Lower lobe of right lung (tissue), 2 donors: ENCODE measurements around the gene ZNF408. TPM values are rescaled to one million over a fixed set of nuclear protein-coding genes. Genes with fewer than 3 reads are reported as not detected.

Source experiments
- ATAC-seq, 2 donors: fragments of 200-7000 bp; cut with Tn5 transposase; one replicate each; pipeline ENCODE4 v1.9.1; 2020 to 2022; ENCODE audit warnings: mild to moderate bottlenecking in 2 of 2, moderate library complexity in 2 of 2
- DNase-seq: peaks from one replicate; pipeline ENCODE4 v3.0.0-alpha.2; 2020
- H3K27ac ChIP-seq: fragments of 200-600 bp; one replicate; pipeline ENCODE4 v1.8.0; 2022
- H3K27me3 ChIP-seq: fragments of 200-600 bp; one replicate; pipeline ENCODE4 v1.8.0; 2022; ENCODE audit warnings: low read depth
- H3K36me3 ChIP-seq: fragments of 200-600 bp; one replicate; pipeline ENCODE4 v1.8.0; 2022; ENCODE audit warnings: mild to moderate bottlenecking
- H3K4me1 ChIP-seq: fragments of 200-600 bp; one replicate; pipeline ENCODE4 v1.8.0; 2022
- H3K4me3 ChIP-seq: fragments of 200-600 bp; one replicate; pipeline ENCODE4 v1.8.0; 2022; ENCODE audit warnings: mild to moderate bottlenecking
- H3K9me3 ChIP-seq: fragments of 200-600 bp; one replicate; pipeline ENCODE4 v1.8.0; 2022
- intact Hi-C: fragments of 100-400 bp; cut with DNase I; formaldehyde crosslinking; loops from one replicate; pipeline ENCODE4 v1.11.0; 2022
- total RNA-seq: library from RNA; stranded (reverse); fragmentation: NEBNext Ultra II Directional; extraction: Animal tissue kit (Norgen Biotek cat#: 25700); gene quantifications from one replicate; pipeline ENCODE4 v1.2.1, GENCODE V29; 2021
- TF ChIP-seq, protein P1 (sequence below): fragments of 200-600 bp; IDR thresholded peaks from one replicate; pipeline ENCODE4 v1.8.0; 2022; ENCODE audit warnings: antibody characterized with exemption, mild to moderate bottlenecking
- donor health status: DM: no; HTN: yes; CAD: no; lungs with severe emphysema.

Gene ZNF408
- total RNA-seq, 1 donor from 2014 or later = 8.6 TPM

DNA sequence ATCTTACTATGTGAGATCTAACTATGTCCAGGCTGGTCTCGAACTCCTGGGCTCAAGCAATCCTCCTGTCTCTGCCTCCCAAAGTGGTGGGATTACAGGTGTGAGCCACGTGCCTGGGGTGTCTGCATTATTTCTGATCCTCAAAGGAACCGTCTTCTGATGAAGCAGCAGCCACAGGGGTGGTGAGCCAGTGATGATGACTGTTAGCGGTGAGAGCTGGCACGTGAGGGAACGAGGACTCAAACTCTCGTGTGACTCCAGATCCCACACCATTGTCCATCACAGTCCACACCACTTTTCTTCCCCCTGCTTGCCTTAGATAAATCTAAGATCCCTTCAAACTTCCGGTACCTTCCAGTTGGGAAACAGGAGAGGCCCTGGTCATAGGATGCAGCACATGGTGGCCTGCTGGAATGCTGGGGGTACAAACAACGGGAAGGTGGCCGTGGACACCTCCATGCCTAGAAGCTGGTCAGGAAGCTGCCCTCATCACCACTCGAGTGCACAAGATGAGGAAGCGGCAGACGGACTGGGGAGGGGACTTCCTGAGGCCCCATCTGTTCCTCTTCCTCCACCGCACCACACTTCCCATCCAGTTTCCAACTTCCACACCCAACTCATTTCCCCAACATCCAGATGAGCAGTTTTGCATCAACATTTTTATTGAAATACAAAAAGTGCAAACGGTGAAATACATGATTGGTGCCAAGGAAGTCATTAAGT lies 24.2 kb upstream of the ZNF408 start:
- Histone ChIP-seq H3K27ac (peak overlapping the region; percentile 56), H3K4me3 (no peak overlapping the region), H3K9me3 (no peaks in the 10 kb centered on the region), H3K27me3 (no peaks in the 10 kb centered on the region), H3K36me3 (peaks cover 76% of the 10 kb centered on the region), H3K4me1 (peaks cover 45% of the 10 kb centered on the region)
- DNase-seq = no peak
- TF ChIP-seq, protein P1, sequence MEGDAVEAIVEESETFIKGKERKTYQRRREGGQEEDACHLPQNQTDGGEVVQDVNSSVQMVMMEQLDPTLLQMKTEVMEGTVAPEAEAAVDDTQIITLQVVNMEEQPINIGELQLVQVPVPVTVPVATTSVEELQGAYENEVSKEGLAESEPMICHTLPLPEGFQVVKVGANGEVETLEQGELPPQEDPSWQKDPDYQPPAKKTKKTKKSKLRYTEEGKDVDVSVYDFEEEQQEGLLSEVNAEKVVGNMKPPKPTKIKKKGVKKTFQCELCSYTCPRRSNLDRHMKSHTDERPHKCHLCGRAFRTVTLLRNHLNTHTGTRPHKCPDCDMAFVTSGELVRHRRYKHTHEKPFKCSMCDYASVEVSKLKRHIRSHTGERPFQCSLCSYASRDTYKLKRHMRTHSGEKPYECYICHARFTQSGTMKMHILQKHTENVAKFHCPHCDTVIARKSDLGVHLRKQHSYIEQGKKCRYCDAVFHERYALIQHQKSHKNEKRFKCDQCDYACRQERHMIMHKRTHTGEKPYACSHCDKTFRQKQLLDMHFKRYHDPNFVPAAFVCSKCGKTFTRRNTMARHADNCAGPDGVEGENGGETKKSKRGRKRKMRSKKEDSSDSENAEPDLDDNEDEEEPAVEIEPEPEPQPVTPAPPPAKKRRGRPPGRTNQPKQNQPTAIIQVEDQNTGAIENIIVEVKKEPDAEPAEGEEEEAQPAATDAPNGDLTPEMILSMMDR = no peak
- intact Hi-C loops = no loop called here
- peak in 1 of 2 donors; percentile 22 for ATAC-seq

DNA sequence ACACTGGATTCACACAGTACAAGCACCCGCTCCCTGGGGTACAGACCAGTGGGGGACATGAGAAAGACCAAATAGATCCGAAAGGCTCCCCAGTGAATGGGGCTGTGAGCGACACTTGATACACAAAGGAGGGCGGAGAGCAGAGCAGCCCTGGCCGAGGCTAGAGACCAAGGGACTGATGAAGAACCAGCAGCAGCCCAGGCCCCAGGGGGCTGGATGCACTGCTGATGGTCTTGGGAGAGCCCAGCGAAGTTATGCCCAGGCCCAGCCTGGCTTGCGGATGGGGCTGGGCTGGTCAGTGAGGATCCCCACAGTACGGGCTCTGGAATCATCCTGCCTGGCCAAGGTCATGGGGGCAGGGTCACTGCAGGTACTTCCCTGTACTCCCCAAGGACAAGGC lies 23.7 kb upstream of the ZNF408 start:
- ATAC-seq = no peak
- intact Hi-C loops = no loop called here
- H3K27ac ChIP-seq = no peak overlapping the region

GRCh38 chr11:46677991-46678740 lies 22.7 kb upstream of the ZNF408 start:
- TF ChIP-seq, protein P1 = no peak
- intact Hi-C loops = no loop called here
- Histone ChIP-seq H3K4me1 (peaks cover 37% of the 10 kb centered on the region), H3K9me3 (no peaks in the 10 kb centered on the region), H3K36me3 (peaks cover 71% of the 10 kb centered on the region), H3K4me3 (no peak overlapping the region), H3K27me3 (no peaks in the 10 kb centered on the region), H3K27ac (no peak overlapping the region)
- DNase-seq (no peak), ATAC-seq (no peak)

More for the DNA sequence above, 23.7 kb upstream of the ZNF408 start:
- peaks cover 76% of the 10 kb centered on the region for H3K36me3 ChIP-seq
- no peaks in the 10 kb centered on the region for H3K27me3 ChIP-seq
- H3K4me1 ChIP-seq = peaks cover 39% of the 10 kb centered on the region
- no peaks in the 10 kb centered on the region for H3K9me3 ChIP-seq
- DNase-seq = no peak
- TF ChIP-seq, protein P1 = no peak
- no peak overlapping the region for H3K4me3 ChIP-seq

GRCh38 chr11:46678741-46679130 lies 22.1 kb upstream of the ZNF408 start:
- Histone ChIP-seq H3K27ac (no peak overlapping the region), H3K36me3 (peaks cover 71% of the 10 kb centered on the region), H3K27me3 (no peaks in the 10 kb centered on the region), H3K4me3 (no peak overlapping the region), H3K4me1 (peaks cover 36% of the 10 kb centered on the region), H3K9me3 (no peaks in the 10 kb centered on the region)
- intact Hi-C loops = no loop called here
- ATAC-seq (no peak), DNase-seq (no peak)
- TF ChIP-seq, protein P1 = no peak

DNA sequence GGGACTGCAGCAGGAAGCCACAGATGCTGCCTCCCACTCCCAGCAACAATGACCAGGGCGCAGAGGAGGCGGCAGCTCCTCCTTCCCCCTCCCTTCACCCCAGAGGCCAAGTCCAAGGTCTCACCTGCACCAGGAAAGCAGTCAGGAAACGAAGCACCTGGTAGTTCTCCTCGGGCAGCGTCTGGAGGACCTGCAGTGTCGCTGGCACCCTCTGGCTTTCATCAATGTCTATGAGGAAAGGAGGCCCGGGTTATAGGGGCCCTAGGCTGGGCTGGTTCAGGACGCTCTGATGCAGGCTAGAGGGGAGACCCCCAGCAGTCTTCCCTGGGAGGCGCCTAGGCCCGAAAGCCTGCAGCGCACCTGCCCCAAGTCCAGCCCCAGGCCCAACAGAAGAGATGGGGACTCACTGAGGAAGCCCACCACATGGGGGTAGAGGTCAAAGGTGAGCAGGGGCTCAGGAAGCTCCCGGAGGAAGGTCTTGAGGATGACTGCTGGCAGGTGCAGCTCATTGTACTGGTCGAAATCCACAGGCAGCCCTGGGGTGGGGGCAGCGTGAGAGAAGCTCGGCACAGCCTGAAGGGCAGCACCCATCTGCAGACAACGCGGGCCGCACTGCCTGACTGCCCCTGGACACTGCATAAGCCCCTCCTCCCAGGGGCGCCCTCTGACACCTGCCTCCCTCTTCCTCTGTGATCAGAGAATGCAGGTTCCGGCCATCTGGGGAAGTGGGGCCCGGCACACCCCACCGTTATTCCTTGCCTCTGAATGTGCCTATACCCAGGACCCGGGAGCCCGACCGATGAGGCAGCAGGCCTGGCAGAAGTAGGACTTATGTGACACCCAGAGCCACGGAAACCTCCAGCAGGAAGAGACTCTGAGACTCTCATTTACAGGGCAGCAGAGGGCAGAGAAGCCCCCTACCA lies 21.3 kb upstream of the ZNF408 start:
- H3K9me3 ChIP-seq = no peaks in the 10 kb centered on the region
- intact Hi-C loops = no loop called here
- TF ChIP-seq, protein P1 = no peak
- no peak overlapping the region for H3K27ac ChIP-seq
- DNase-seq (no peak), ATAC-seq (no peak)
- peaks cover 76% of the 10 kb centered on the region for H3K36me3 ChIP-seq
- H3K4me1 ChIP-seq = peaks cover 28% of the 10 kb centered on the region
- no peaks in the 10 kb centered on the region for H3K27me3 ChIP-seq
- no peak overlapping the region for H3K4me3 ChIP-seq
